ENCODE measurements around the gene PHF5A.

- TF ChIP-seq POLR2AphosphoS5 (IDR thresholded peaks at IDR 0.05) (no peak), CTCF (IDR thresholded peaks at IDR 0.05) (no peak)
These were observed 39.1 kb downstream of the PHF5A start for GRCh38 chr22:41429232-41429950.

Data from breast epithelium (tissue), 3 donors.